Endodermal cell (in vitro differentiated cells): Measurements from ENCODE around the gene MUC12. TPM values are rescaled to one million over a fixed set of nuclear protein-coding genes. Genes with fewer than 3 reads are reported as not detected.

ENCODE experiments used
- DNase-seq: peaks from one replicate; pipeline ENCODE4 v3.0.0-alpha.2; 2017
- H3K27ac ChIP-seq: 2 replicates; pipeline ENCODE4 v1.5.1; 2013; ENCODE audit warnings: mild to moderate bottlenecking, low read depth, low read length, moderate library complexity
- H3K27me3 ChIP-seq: 2 replicates; pipeline ENCODE4 v1.6.1; 2013; ENCODE audit warnings: mild to moderate bottlenecking, low read length, moderate library complexity; ENCODE audit not compliant: insufficient read depth, control insufficient read depth, poor library complexity, severe bottlenecking
- H3K36me3 ChIP-seq: 2 replicates; pipeline ENCODE4 v1.7.0; 2013; ENCODE audit warnings: mild to moderate bottlenecking, low read length, moderate library complexity; ENCODE audit not compliant: control insufficient read depth, insufficient read depth
- H3K4me1 ChIP-seq: one replicate; pipeline ENCODE4 v1.7.0; 2013; ENCODE audit warnings: low read length; ENCODE audit not compliant: control insufficient read depth, insufficient read depth
- H3K4me3 ChIP-seq: 2 replicates; pipeline ENCODE4 v1.5.1; 2013; ENCODE audit warnings: mild to moderate bottlenecking, low read length, moderate library complexity
- H3K9ac ChIP-seq: 2 replicates; pipeline ENCODE4 v1.6.1; 2013; ENCODE audit warnings: mild to moderate bottlenecking, low read length, moderate library complexity; ENCODE audit not compliant: poor library complexity, severe bottlenecking; ENCODE audit errors: extremely low read depth
- H3K9me3 ChIP-seq: 2 replicates; pipeline ENCODE4 v1.6.1; 2013; ENCODE audit warnings: mild to moderate bottlenecking, low read length, moderate library complexity; ENCODE audit not compliant: control insufficient read depth
- H3K27ac Mint-ChIP-seq: 2 replicates; pipeline ENCODE4 v1.8.0; 2020; ENCODE audit warnings: mixed read lengths
- H3K27me3 Mint-ChIP-seq: 2 replicates; pipeline ENCODE4 v1.8.0; 2021; ENCODE audit warnings: mild to moderate bottlenecking, mixed read lengths; ENCODE audit not compliant: insufficient read depth
- H3K36me3 Mint-ChIP-seq: 2 replicates; pipeline ENCODE4 v1.8.0; 2020; ENCODE audit warnings: low read depth, mixed read lengths
- H3K4me1 Mint-ChIP-seq: 2 replicates; pipeline ENCODE4 v1.8.0; 2020; ENCODE audit warnings: mixed read lengths
- H3K4me3 Mint-ChIP-seq: 2 replicates; pipeline ENCODE4 v1.8.0; 2020; ENCODE audit warnings: mild to moderate bottlenecking, moderate library complexity, mixed read lengths
- H3K9me3 Mint-ChIP-seq: 2 replicates; pipeline ENCODE4 v1.8.0; 2020; ENCODE audit warnings: mild to moderate bottlenecking, mixed read lengths
- WGBS, 2 experiments: methylation state at CpG; one replicate each; pipeline versions ENCODE4 v1.1.5 to v1.1.7; 2013; ENCODE audit warnings: missing lambda C conversion rate in 2 of 2, mixed read lengths in 1 of 2; ENCODE audit not compliant: insufficient coverage in 1 of 2, insufficient read length in 1 of 2; 5-methylcytosine and 5-hydroxymethylcytosine counted together
- total RNA-seq, 2 donors: library from RNA; stranded (reverse); fragmentation: NEBNext Ultra II Directional in 1 of 2; extraction: Animal tissue kit (Norgen Biotek cat#: 25700) in 1 of 2; gene quantifications; 2 replicates in 1 of 2; 3 replicates in 1 of 2; pipeline ENCODE4 v1.2.1, GENCODE V29; 2021
- TF ChIP-seq, protein P1 (sequence below): fragments of 200-600 bp; sonication (generic); conservative IDR thresholded peaks from 2 replicates; pipeline ENCODE4 v1.5.0; 2021; ENCODE audit warnings: antibody characterized with exemption, mild to moderate bottlenecking

MUC12 gene
- total RNA-seq, 2 donors from 2014 or later, result 2.9 to 3.3 TPM

GRCh38 chr7:100946111-100946510 is 23.3 kb upstream of the MUC12 start:
- no peaks in the 10 kb centered on the region for H3K36me3 ChIP-seq
- H3K9ac ChIP-seq, result no peak overlapping the region
- Mint-ChIP-seq H3K4me3 (no peak overlapping the region), H3K27ac (peak overlapping the region; percentile 26), H3K27me3 (no peaks in the 10 kb centered on the region), H3K4me1 (peaks cover 7% of the 10 kb centered on the region), H3K36me3 (peaks cover 6% of the 10 kb centered on the region), H3K9me3 (peaks cover 14% of the 10 kb centered on the region)
- TF ChIP-seq, protein P1, sequence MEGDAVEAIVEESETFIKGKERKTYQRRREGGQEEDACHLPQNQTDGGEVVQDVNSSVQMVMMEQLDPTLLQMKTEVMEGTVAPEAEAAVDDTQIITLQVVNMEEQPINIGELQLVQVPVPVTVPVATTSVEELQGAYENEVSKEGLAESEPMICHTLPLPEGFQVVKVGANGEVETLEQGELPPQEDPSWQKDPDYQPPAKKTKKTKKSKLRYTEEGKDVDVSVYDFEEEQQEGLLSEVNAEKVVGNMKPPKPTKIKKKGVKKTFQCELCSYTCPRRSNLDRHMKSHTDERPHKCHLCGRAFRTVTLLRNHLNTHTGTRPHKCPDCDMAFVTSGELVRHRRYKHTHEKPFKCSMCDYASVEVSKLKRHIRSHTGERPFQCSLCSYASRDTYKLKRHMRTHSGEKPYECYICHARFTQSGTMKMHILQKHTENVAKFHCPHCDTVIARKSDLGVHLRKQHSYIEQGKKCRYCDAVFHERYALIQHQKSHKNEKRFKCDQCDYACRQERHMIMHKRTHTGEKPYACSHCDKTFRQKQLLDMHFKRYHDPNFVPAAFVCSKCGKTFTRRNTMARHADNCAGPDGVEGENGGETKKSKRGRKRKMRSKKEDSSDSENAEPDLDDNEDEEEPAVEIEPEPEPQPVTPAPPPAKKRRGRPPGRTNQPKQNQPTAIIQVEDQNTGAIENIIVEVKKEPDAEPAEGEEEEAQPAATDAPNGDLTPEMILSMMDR, result no peak
- no peaks in the 10 kb centered on the region for H3K27me3 ChIP-seq
- no peak for DNase-seq
- H3K4me1 ChIP-seq, result no peaks in the 10 kb centered on the region
- 80 to 91% methylated on average over 1 to 4 of the region's 4 CpGs for WGBS, 2 experiments
- H3K27ac ChIP-seq, result no peak overlapping the region
- H3K4me3 ChIP-seq, result no peak overlapping the region
- peaks cover 10% of the 10 kb centered on the region for H3K9me3 ChIP-seq

DNA sequence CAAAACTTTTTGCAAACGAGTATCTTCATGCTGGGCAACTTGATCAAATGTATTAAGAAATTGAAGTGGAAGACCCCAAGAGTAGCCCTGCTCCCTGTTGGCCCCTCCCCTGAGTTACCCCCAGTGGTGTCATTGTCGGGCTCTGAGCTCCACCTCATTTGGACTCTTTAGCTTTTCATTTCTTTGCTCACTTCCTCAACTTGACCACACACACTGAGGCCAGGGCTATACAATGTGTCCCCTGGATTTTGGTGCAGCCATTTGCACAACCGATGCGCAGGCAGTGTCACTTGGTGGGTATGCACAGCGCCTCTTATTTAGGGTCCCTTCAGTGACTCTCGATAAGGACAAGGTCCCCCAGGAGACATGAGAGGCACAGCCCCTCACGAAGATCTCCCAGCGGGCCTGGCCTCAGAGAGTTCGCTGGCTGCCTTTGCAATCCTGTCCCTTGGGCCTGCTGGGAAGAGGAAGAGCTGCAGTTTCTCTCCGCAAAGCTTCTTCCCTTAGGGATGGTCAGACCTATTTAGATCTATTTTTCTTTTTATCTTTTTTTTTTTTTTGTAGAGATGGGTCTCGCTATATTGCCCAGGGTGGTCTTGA is 22.5 kb upstream of the MUC12 start:
- Histone ChIP-seq H3K27me3 (no peaks in the 10 kb centered on the region), H3K4me1 (no peaks in the 10 kb centered on the region), H3K4me3 (no peak overlapping the region), H3K27ac (no peak overlapping the region), H3K36me3 (no peaks in the 10 kb centered on the region), H3K9ac (no peak overlapping the region), H3K9me3 (peaks cover 10% of the 10 kb centered on the region)
- H3K4me3 Mint-ChIP-seq, result no peak overlapping the region
- H3K27ac Mint-ChIP-seq, result peak overlapping the region; percentile 26
- TF ChIP-seq, protein P1, result no peak
- WGBS, 2 experiments, result 93 to 94% methylated on average over 3 to 10 of the region's 11 CpGs
- peaks cover 14% of the 10 kb centered on the region for H3K9me3 Mint-ChIP-seq
- peaks cover 8% of the 10 kb centered on the region for H3K4me1 Mint-ChIP-seq
- DNase-seq, result no peak
- H3K27me3 Mint-ChIP-seq, result no peaks in the 10 kb centered on the region
- H3K36me3 Mint-ChIP-seq, result peaks cover 6% of the 10 kb centered on the region

GRCh38 chr7:100947792-100948191 is 21.6 kb upstream of the MUC12 start:
- H3K9me3 Mint-ChIP-seq, result peaks cover 14% of the 10 kb centered on the region
- no peak for DNase-seq
- no peaks in the 10 kb centered on the region for H3K27me3 Mint-ChIP-seq
- TF ChIP-seq, protein P1, result no peak
- no peak overlapping the region for H3K27ac Mint-ChIP-seq
- Histone ChIP-seq H3K4me1 (no peaks in the 10 kb centered on the region), H3K27me3 (no peaks in the 10 kb centered on the region), H3K9me3 (peaks cover 10% of the 10 kb centered on the region), H3K27ac (no peak overlapping the region), H3K36me3 (no peaks in the 10 kb centered on the region), H3K4me3 (no peak overlapping the region), H3K9ac (no peak overlapping the region)
- H3K36me3 Mint-ChIP-seq, result peaks cover 6% of the 10 kb centered on the region
- peaks cover 6% of the 10 kb centered on the region for H3K4me1 Mint-ChIP-seq
- H3K4me3 Mint-ChIP-seq, result no peak overlapping the region
- WGBS, 2 experiments, result 89 to 92% methylated on average over 5 of the region's 5 CpGs
